SKM-1 (cell line): ENCODE measurements around the gene OS9.

ENCODE experiments used
- DNase-seq: peaks from one replicate; lab custom pipeline; 2025; ENCODE audit not compliant: unreplicated experiment; lab: John Stamatoyannopoulos, UW

OS9 gene

GRCh38 chr12:57765698-57766463 lies 71.9 kb downstream of the OS9 start:
- no peak for DNase-seq

GRCh38 chr12:57766464-57767304 lies 72.8 kb downstream of the OS9 start, which contains the start of gene CYP27B1:
CYP27B1 (minus strand) TSS chr12:57767078; CDS start chr12:57767041, 37 bp downstream.
- DNase-seq = no peak

- no peak for DNase-seq
These were observed 73.4 kb downstream of the OS9 start for GRCh38 chr12:57767305-57767698.

GRCh38 chr12:57767876-57768275 lies 73.9 kb downstream of the OS9 start:
- no peak for DNase-seq

- no peak for DNase-seq
These were observed 75.7 kb downstream of the OS9 start for GRCh38 chr12:57769594-57769993.

GRCh38 chr12:57770734-57771133 lies 76.8 kb downstream of the OS9 start:
- DNase-seq = no peak
